ENCODE results near the gene SYDE1. TPM values are rescaled to one million over a fixed set of nuclear protein-coding genes. Genes with fewer than 3 reads are reported as not detected.

Gene SYDE1
- total and polyA plus RNA-seq, 4 donors, result 11.4 to 53.5 (median 42.8) TPM

DNA sequence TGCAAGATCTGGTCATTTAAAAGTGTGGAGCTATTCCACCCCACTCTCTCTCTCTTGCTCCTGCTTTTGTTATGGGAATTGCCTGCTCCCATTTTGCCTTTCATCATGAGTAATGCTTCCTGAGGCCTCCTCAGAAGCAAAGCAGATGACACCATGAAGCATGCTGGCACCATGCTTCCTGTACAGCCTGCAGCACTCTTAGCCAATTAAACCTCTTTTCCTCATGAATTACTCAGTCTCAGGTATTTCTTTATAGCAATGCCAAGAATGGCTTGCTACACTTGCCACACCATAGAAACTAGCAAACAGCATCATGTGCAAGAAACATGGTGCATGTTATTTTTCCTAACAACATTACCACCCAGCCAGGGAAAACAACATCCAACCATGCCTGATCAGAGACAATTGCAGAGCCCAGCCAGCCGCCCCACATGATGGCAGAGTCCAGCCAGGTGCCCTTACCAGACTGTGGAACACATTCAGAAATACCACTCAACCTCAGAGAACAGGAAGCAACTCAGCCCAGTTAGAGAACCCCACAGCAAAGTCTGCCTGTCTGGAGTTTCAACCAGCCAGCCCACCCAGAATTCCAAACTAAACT lies 36.9 kb downstream of the SYDE1 start:
- intact Hi-C loops (cut with DNase I), result no loop called here
- Histone ChIP-seq H3K4me1 (ENCODE audit: control insufficient read depth in 1 of 2, insufficient read depth in 2 of 2, low read length in 2 of 2) (no peaks in the 10 kb centered on the region), H3K27ac (ENCODE audit: low read depth in 1 of 2, low read length in 2 of 2) (no peak overlapping the region), H3K27me3 (ENCODE audit: control insufficient read depth in 1 of 2, insufficient read depth in 2 of 2, low read length in 1 of 2) (no peaks in the 10 kb centered on the region), H3K4me3 (ENCODE audit: low read length in 2 of 2) (no peak overlapping the region), H3K9me3 (ENCODE audit: control insufficient read depth, low read length) (no peaks in the 10 kb centered on the region), H3K36me3 (ENCODE audit: control insufficient read depth in 1 of 2, insufficient read depth in 2 of 2, low read length in 1 of 2) (no peaks in the 10 kb centered on the region)
- ATAC-seq (ENCODE audit: low FRiP score) (no peak), DNase-seq (no peak)
- WGBS, 2 donors, result 92 to 100% methylated on average over 1 of the region's 1 CpG

DNA sequence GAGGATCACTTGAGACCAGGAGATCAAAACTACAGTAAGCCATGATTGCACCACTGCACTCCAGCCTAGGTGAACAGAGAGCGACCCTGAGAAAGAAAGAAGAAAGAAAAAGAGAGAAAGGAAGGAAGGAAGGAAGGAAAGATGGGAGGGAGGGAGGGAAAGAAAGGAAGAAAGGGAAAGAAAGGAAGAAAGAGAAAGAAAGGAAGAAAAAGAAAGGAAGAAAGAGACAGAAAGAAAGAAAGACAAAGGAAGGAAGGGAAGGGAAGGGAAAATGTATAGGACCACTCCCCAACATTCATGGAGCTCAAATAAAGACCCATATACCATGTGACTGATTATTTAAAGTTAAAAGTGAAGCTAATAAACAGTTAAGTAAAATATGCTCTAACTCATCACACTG lies 39.9 kb downstream of the SYDE1 start:
- intact Hi-C loops (cut with DNase I), result no loop called here
- WGBS, 2 donors, result 86 to 97% methylated on average over 1 of the region's 1 CpG
- Histone ChIP-seq H3K4me3 (ENCODE audit: low read length in 2 of 2) (no peak overlapping the region), H3K9me3 (ENCODE audit: control insufficient read depth, low read length) (no peaks in the 10 kb centered on the region), H3K4me1 (ENCODE audit: control insufficient read depth in 1 of 2, insufficient read depth in 2 of 2, low read length in 2 of 2) (no peaks in the 10 kb centered on the region), H3K27ac (ENCODE audit: low read depth in 1 of 2, low read length in 2 of 2) (no peak overlapping the region), H3K27me3 (ENCODE audit: control insufficient read depth in 1 of 2, insufficient read depth in 2 of 2, low read length in 1 of 2) (no peaks in the 10 kb centered on the region), H3K36me3 (ENCODE audit: control insufficient read depth in 1 of 2, insufficient read depth in 2 of 2, low read length in 1 of 2) (no peaks in the 10 kb centered on the region)
- ATAC-seq (ENCODE audit: low FRiP score), result no peak
- no peak for DNase-seq

- ATAC-seq (ENCODE audit: low FRiP score) (no peak), DNase-seq (no peak)
- no peaks in the 10 kb centered on the region for H3K4me1 ChIP-seq (ENCODE audit: control insufficient read depth in 1 of 2, insufficient read depth in 2 of 2, low read length in 2 of 2)
- H3K36me3 ChIP-seq (ENCODE audit: control insufficient read depth in 1 of 2, insufficient read depth in 2 of 2, low read length in 1 of 2), result no peaks in the 10 kb centered on the region
- intact Hi-C loops (cut with DNase I), result loop anchor here (2.0 to 5.0 kb wide), 2 partner anchors 57 kb away; no protein-coding TSS in a partner anchor
- no peak overlapping the region for H3K4me3 ChIP-seq (ENCODE audit: low read length in 2 of 2)
- 81 to 85% methylated on average over 5 of the region's 5 CpGs for WGBS, 2 donors
- H3K27ac ChIP-seq (ENCODE audit: low read depth in 1 of 2, low read length in 2 of 2), result no peak overlapping the region
- H3K9me3 ChIP-seq (ENCODE audit: control insufficient read depth, low read length), result no peaks in the 10 kb centered on the region
- H3K27me3 ChIP-seq (ENCODE audit: control insufficient read depth in 1 of 2, insufficient read depth in 2 of 2, low read length in 1 of 2), result no peaks in the 10 kb centered on the region
Measured at GRCh38 chr19:15149737-15150136, 42.5 kb downstream of the SYDE1 start.

DNA sequence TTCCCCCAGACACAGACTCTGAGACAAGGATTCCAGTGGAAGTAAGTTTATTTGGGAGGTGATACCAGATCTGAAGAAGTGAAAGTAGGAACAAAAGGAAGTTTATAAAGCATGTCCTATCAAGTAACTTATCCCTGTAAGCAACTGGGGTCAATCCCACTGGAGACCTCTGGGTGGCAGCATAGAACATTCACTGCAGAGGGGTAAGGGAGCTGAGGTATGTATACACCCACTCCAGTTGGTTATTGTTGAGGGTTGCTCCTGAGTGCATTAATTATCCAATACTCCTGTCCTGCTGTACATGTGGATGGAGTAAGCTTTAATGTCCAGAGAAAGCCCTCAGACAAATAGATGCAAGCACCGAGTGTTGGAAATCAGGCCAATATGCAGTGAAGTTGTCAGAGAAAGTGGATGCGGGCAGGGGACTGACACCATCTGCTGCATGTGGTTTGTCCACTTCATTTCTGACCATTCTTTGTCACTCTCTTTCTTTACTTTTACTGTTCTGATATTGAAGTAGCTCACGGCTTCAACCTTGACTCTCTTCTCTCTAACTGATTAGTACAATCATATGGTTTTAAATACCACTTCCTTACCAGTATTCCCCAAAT lies 46.9 kb downstream of the SYDE1 start:
- no peaks in the 10 kb centered on the region for H3K27me3 ChIP-seq (ENCODE audit: control insufficient read depth in 1 of 2, insufficient read depth in 2 of 2, low read length in 1 of 2)
- peak in 1 of 2 donors; percentile 51 for DNase-seq
- 96% methylated on average over 3 of the region's 3 CpGs for WGBS, 2 donors
- H3K9me3 ChIP-seq (ENCODE audit: control insufficient read depth, low read length), result no peaks in the 10 kb centered on the region
- H3K4me3 ChIP-seq (ENCODE audit: low read length in 2 of 2), result no peak overlapping the region
- no peaks in the 10 kb centered on the region for H3K4me1 ChIP-seq (ENCODE audit: control insufficient read depth in 1 of 2, insufficient read depth in 2 of 2, low read length in 2 of 2)
- intact Hi-C loops (cut with DNase I), result loop anchor here in 1 of 2 donors (5.0 kb wide), 1 partner anchor 62 kb away; no protein-coding TSS in a partner anchor
- H3K36me3 ChIP-seq (ENCODE audit: control insufficient read depth in 1 of 2, insufficient read depth in 2 of 2, low read length in 1 of 2), result no peaks in the 10 kb centered on the region
- ATAC-seq (ENCODE audit: low FRiP score), result no peak
- no peak overlapping the region for H3K27ac ChIP-seq (ENCODE audit: low read depth in 1 of 2, low read length in 2 of 2)

DNA sequence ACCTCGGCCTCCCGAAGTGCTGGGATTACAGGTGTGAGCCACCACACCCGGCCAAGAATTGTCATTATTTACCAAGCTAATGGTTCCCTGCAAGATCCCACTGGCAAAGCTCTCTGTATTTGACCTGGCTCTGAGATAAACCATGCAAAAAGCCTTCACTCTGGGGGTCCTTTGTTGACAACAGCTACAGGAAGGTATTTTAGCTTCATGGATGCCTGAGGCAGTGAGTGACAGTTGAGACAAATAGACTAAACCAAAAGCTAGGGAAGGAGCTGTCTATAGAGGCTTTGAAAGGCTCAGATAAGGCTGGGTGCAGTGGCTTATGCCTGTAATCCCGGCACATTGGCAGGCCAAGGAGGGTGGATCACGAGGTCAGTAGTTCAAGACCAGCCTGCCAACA lies 48.1 kb downstream of the SYDE1 start:
- Histone ChIP-seq H3K27ac (ENCODE audit: low read depth in 1 of 2, low read length in 2 of 2) (no peak overlapping the region), H3K4me3 (ENCODE audit: low read length in 2 of 2) (no peak overlapping the region), H3K9me3 (ENCODE audit: control insufficient read depth, low read length) (no peaks in the 10 kb centered on the region), H3K27me3 (ENCODE audit: control insufficient read depth in 1 of 2, insufficient read depth in 2 of 2, low read length in 1 of 2) (no peaks in the 10 kb centered on the region), H3K36me3 (ENCODE audit: control insufficient read depth in 1 of 2, insufficient read depth in 2 of 2, low read length in 1 of 2) (peaks cover 0 to 2% of the 10 kb centered on the region in 2 donors), H3K4me1 (ENCODE audit: control insufficient read depth in 1 of 2, insufficient read depth in 2 of 2, low read length in 2 of 2) (no peaks in the 10 kb centered on the region)
- 92 to 94% methylated on average over 5 of the region's 5 CpGs for WGBS, 2 donors
- intact Hi-C loops (cut with DNase I), result no loop called here
- ATAC-seq (ENCODE audit: low FRiP score) (no peak), DNase-seq (no peak)

- H3K4me1 ChIP-seq (ENCODE audit: control insufficient read depth in 1 of 2, insufficient read depth in 2 of 2, low read length in 2 of 2), result no peaks in the 10 kb centered on the region
- DNase-seq, result no peak
- H3K9me3 ChIP-seq (ENCODE audit: control insufficient read depth, low read length), result no peaks in the 10 kb centered on the region
- no peak for ATAC-seq (ENCODE audit: low FRiP score)
- no peak overlapping the region for H3K4me3 ChIP-seq (ENCODE audit: low read length in 2 of 2)
- intact Hi-C loops (cut with DNase I), result no loop called here
- no peak overlapping the region for H3K27ac ChIP-seq (ENCODE audit: low read depth in 1 of 2, low read length in 2 of 2)
- H3K27me3 ChIP-seq (ENCODE audit: control insufficient read depth in 1 of 2, insufficient read depth in 2 of 2, low read length in 1 of 2), result no peaks in the 10 kb centered on the region
- H3K36me3 ChIP-seq (ENCODE audit: control insufficient read depth in 1 of 2, insufficient read depth in 2 of 2, low read length in 1 of 2), result peaks cover 0 to 5% of the 10 kb centered on the region in 2 donors
- 90% methylated on average over 4 of the region's 4 CpGs for WGBS, 2 donors
Measured at GRCh38 chr19:15156391-15156790, 49.2 kb downstream of the SYDE1 start.

DNA sequence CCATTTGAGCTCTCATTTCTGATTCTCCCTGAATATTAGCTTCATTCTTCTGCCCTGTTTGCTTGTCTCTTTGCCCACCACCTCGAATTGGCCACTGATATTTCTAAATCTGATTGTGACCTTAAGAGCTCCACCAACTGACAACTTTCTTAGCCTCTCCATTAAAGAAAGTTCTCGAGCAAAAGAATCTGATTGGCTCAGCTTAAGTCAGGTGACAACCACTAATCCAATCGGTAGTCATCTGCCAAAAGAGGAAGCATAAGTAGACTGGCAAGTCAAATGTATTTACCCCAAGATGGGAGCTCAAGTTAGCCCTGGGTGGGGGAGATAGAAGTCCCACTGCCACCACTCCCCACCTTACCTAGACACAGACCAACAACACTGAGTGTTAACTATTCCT lies 52.0 kb downstream of the SYDE1 start:
- intact Hi-C loops (cut with DNase I), result no loop called here

DNA sequence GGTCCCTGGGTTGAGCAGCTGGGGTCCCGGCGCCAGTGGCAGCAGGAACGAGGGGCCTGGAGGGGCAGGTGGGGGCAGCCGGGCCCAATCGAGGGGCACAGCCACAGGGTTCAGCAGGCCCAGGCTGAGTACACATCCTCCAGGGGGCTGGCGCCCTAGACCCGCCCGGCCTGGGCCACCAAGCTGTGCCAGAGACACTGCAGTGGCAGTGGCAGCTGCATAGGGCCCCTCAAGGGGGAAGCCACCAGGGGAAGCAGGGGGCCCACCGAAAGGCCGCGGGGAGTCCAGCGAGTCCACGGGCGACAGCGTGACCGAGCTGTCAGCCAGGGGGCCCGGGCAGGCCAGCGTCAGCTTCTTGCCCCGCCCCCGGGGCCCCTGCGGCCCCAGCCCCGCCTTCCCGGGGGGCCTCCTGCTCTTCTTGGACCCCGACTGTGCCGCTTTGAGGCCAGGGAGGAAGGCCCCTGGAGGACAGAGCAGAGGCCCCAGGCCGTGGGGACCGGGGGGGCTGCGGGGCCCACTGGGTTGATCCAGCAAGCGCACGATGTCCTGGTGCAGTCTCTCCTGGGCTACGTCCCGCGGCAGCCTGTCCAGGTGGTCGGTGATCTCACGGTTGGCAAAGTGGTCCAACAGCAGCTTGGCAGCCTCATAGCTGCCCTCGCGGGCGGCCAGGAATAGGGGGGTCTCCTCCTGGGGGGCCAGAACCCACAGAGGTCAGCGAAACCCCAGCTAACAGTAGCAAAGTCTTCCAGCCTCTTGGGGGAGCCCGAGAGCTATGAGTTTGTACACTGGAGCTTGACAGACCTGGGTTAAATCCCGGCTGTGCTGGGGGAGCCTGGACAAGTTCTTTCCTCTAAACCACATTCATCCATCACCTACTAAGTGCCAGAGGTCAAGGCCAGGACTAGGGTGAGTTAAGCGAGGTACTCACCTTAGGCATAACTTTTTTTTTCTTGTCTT lies 54.1 kb downstream of the SYDE1 start:
- intact Hi-C loops (cut with DNase I), result no loop called here
- Histone ChIP-seq H3K27me3 (ENCODE audit: control insufficient read depth in 1 of 2, insufficient read depth in 2 of 2, low read length in 1 of 2) (no peaks in the 10 kb centered on the region), H3K36me3 (ENCODE audit: control insufficient read depth in 1 of 2, insufficient read depth in 2 of 2, low read length in 1 of 2) (peaks cover 0 to 20% of the 10 kb centered on the region in 2 donors), H3K4me1 (ENCODE audit: control insufficient read depth in 1 of 2, insufficient read depth in 2 of 2, low read length in 2 of 2) (no peaks in the 10 kb centered on the region), H3K9me3 (ENCODE audit: control insufficient read depth, low read length) (no peaks in the 10 kb centered on the region), H3K27ac (ENCODE audit: low read depth in 1 of 2, low read length in 2 of 2) (no peak overlapping the region), H3K4me3 (ENCODE audit: low read length in 2 of 2) (no peak overlapping the region)
- ATAC-seq (ENCODE audit: low FRiP score) (peak; percentile 5), DNase-seq (no peak)
- WGBS, 2 donors, result 93 to 95% methylated on average over 39 to 42 of the region's 42 CpGs

More for the DNA sequence above, 52.0 kb downstream of the SYDE1 start:
- H3K36me3 ChIP-seq (ENCODE audit: control insufficient read depth in 1 of 2, insufficient read depth in 2 of 2, low read length in 1 of 2), result peaks cover 0 to 12% of the 10 kb centered on the region in 2 donors
- no peak overlapping the region for H3K27ac ChIP-seq (ENCODE audit: low read depth in 1 of 2, low read length in 2 of 2)
- no peak for ATAC-seq (ENCODE audit: low FRiP score)
- DNase-seq, result no peak
- no peak overlapping the region for H3K4me3 ChIP-seq (ENCODE audit: low read length in 2 of 2)
- no peaks in the 10 kb centered on the region for H3K27me3 ChIP-seq (ENCODE audit: control insufficient read depth in 1 of 2, insufficient read depth in 2 of 2, low read length in 1 of 2)
- H3K9me3 ChIP-seq (ENCODE audit: control insufficient read depth, low read length), result no peaks in the 10 kb centered on the region
- H3K4me1 ChIP-seq (ENCODE audit: control insufficient read depth in 1 of 2, insufficient read depth in 2 of 2, low read length in 2 of 2), result no peaks in the 10 kb centered on the region
- WGBS, 2 donors, result 83 to 84% methylated on average over 3 of the region's 3 CpGs

Data from aorta (tissue), 5 donors.